Neural crest cell (in vitro differentiated cells): Measurements from ENCODE around the gene RET. TPM values are rescaled to one million over a fixed set of nuclear protein-coding genes. Genes with fewer than 3 reads are reported as not detected.
A peak's percentile ranks its signal among the peaks of the same experiment; 100 is the strongest.

Experiments used
- DNase-seq: peaks from one replicate; pipeline ENCODE4 v3.0.0; 2021; ENCODE audit warnings: low read depth, mixed read lengths, low spot score
- H3K27ac Mint-ChIP-seq: one replicate; pipeline ENCODE4 v1.8.0; 2021; ENCODE audit warnings: mild to moderate bottlenecking, mixed read lengths; ENCODE audit not compliant: unreplicated experiment
- H3K27me3 Mint-ChIP-seq: 2 replicates; pipeline ENCODE4 v1.8.0; 2021; ENCODE audit warnings: low read depth, mild to moderate bottlenecking, mixed read lengths
- H3K36me3 Mint-ChIP-seq: 2 replicates; pipeline ENCODE4 v1.8.0; 2021; ENCODE audit warnings: low read depth, mild to moderate bottlenecking, mixed read lengths
- H3K4me1 Mint-ChIP-seq: 2 replicates; pipeline ENCODE4 v1.8.0; 2021; ENCODE audit warnings: mixed read lengths
- H3K4me3 Mint-ChIP-seq: one replicate; pipeline ENCODE4 v1.8.0; 2021; ENCODE audit warnings: mild to moderate bottlenecking, mixed read lengths
- H3K9me3 Mint-ChIP-seq: 2 replicates; pipeline ENCODE4 v1.8.0; 2021; ENCODE audit warnings: mixed read lengths
- total RNA-seq: library from RNA; stranded (reverse); gene quantifications from 2 replicates; pipeline ENCODE4 v1.2.1, GENCODE V29; 2021
- TF ChIP-seq, protein P1 (sequence below): fragments of 200-600 bp; sonication (generic); conservative IDR thresholded peaks from 2 replicates; pipeline ENCODE4 v1.5.0; 2021; ENCODE audit warnings: antibody characterized with exemption, mild to moderate bottlenecking

Gene RET
- total RNA-seq, 1 donor from 2014 or later = 1.6 TPM

DNA sequence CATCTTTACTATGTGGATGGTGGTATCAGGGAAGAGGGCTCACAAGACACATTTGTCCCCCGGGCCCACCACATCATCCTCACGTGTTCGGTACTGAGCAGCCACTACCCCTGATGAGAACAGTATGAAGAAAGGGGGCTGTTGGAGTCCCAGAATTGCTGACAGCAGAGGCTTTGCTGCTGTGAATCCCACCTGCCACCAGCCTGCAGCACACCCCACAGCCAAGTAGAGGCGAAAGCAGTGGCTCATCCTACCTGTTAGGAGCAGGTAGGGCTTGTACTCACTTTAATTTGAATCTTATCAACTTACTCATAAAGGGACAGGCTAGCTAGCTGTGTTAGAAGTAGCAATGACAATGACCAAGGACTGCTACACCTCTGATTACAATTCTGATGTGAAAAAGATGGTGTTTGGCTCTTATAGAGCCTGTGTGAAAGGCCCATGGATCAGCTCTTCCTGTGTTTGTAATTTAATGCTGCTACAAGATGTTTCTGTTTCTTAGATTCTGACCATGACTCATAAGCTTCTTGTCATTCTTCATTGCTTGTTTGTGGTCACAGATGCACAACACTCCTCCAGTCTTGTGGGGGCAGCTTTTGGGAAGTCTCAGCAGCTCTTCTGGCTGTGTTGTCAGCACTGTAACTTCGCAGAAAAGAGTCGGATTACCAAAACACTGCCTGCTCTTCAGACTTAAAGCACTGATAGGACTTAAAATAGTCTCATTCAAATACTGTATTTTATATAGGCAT lies 52.3 kb downstream of the RET start:
- H3K9me3 Mint-ChIP-seq = no peaks in the 10 kb centered on the region
- no peaks in the 10 kb centered on the region for H3K36me3 Mint-ChIP-seq
- TF ChIP-seq, protein P1, sequence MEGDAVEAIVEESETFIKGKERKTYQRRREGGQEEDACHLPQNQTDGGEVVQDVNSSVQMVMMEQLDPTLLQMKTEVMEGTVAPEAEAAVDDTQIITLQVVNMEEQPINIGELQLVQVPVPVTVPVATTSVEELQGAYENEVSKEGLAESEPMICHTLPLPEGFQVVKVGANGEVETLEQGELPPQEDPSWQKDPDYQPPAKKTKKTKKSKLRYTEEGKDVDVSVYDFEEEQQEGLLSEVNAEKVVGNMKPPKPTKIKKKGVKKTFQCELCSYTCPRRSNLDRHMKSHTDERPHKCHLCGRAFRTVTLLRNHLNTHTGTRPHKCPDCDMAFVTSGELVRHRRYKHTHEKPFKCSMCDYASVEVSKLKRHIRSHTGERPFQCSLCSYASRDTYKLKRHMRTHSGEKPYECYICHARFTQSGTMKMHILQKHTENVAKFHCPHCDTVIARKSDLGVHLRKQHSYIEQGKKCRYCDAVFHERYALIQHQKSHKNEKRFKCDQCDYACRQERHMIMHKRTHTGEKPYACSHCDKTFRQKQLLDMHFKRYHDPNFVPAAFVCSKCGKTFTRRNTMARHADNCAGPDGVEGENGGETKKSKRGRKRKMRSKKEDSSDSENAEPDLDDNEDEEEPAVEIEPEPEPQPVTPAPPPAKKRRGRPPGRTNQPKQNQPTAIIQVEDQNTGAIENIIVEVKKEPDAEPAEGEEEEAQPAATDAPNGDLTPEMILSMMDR = no peak
- no peak overlapping the region for H3K27ac Mint-ChIP-seq
- H3K4me3 Mint-ChIP-seq = no peak overlapping the region
- no peak for DNase-seq
- H3K4me1 Mint-ChIP-seq = no peaks in the 10 kb centered on the region
- H3K27me3 Mint-ChIP-seq = peaks cover 2% of the 10 kb centered on the region

DNA sequence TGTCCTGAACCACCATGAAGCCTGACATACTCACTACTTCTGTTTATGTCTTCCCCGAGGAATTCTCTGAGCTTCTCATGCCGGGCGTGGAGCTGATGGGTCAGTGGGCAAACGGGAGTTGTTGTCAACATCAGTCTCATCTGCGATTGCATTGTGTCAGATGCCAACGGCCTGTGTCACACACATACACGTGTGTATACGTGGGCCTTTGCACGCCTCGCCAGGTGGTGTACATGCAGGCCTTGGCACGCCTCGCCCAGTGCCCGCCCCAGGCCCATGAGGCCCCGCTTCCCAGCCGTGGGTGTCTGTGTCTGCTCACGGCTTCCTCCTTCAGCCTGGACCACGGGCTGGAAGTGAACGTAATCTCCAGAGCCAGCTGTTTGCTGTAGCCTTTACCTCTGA lies 53.9 kb downstream of the RET start:
- no peak for DNase-seq
- Mint-ChIP-seq H3K9me3 (no peaks in the 10 kb centered on the region), H3K36me3 (no peaks in the 10 kb centered on the region), H3K27ac (no peak overlapping the region), H3K27me3 (peaks cover 5% of the 10 kb centered on the region), H3K4me3 (no peak overlapping the region), H3K4me1 (peaks cover 4% of the 10 kb centered on the region)
- TF ChIP-seq, protein P1 = no peak

DNA sequence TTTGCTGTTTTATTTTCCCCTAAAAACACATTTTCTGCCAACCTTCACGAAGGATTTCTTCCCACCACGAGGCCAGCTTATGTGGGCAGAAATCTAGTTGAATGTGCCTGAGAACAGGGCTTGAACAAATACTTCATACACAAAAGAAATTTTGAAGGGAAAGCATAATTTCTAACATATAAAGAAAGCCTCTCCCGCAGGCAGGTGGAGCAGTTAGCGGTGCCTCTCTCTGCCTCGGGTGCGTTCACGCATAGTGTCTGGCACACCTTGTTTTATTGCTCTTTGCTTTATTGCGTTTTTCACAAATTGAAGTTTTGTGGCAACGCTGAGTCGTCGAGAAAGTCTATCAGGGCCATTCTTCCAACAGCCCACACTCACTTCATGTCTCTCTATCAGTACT lies 54.4 kb downstream of the RET start:
- Mint-ChIP-seq H3K4me3 (no peak overlapping the region), H3K36me3 (no peaks in the 10 kb centered on the region), H3K4me1 (peaks cover 9% of the 10 kb centered on the region), H3K9me3 (no peaks in the 10 kb centered on the region), H3K27me3 (peaks cover 5% of the 10 kb centered on the region), H3K27ac (no peak overlapping the region)
- DNase-seq = no peak
- TF ChIP-seq, protein P1 = no peak

DNA sequence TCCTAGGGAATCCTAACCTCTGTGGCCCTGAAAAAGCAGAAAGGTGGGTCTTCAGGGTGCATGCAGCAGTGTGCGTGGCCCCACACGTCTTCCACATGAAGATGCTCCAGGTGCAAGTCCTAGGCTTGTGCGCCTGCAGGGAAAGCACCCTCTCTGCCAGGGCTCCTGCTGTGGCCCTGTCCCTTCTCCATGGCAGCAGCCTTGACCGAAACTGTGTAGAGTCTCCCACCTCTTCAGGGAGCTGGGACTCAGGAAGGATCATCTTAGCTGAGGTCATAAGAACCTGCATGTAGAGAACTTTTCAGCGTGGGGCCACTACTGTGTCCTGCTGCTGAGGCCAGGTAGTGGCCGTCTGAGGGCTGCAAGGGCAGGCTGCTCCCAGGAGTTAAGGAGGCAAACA lies 55.0 kb downstream of the RET start:
- Mint-ChIP-seq H3K27me3 (peaks cover 5% of the 10 kb centered on the region), H3K9me3 (no peaks in the 10 kb centered on the region), H3K36me3 (no peaks in the 10 kb centered on the region), H3K4me1 (peaks cover 16% of the 10 kb centered on the region), H3K4me3 (no peak overlapping the region), H3K27ac (no peak overlapping the region)
- no peak for DNase-seq
- TF ChIP-seq, protein P1 = no peak

DNA sequence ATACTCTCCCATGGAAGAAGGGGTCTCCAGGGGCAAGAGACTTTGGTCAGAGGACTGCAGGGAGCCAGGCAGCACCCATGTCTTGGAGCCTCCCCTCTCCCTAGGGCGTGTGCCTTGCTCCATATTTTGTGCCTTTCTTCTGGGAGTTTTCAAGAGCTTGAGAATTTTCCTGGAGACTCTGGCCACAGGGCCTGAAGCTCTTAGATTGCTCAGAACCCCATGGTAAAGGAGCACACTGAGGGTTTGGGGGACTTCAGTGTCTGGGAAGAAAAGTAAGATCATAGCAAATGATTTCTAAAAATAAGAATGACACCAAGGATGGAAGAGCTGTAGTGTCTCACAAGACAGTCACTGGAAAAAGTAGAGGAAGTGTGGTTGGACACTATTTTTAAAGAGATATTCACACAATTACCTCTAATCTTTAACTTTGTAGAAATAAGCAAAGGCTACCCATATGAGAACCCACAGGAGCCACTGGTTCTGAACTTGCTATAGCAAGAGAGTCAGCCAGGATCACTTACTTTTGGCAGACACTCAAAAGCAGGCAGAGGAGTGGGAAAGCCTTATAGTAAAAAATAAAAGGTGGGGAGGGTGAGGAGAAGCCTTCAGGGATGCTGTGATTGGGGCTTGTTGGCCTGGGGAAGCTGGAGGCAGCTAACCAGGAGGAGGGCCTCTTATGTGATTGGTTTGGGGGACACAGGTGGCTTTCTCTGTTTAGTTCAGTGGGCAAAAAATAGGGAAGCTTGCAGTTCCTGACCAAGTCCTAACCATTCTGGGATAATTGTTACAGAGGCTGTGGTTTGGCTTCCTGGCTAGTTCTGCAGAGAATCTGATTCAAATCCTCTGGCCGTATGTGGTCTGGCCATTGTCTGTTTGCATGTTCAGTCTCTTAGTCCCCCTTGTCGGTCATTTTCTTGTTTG lies 56.3 kb downstream of the RET start:
- Mint-ChIP-seq H3K27ac (no peak overlapping the region), H3K4me1 (peaks cover 20% of the 10 kb centered on the region), H3K36me3 (no peaks in the 10 kb centered on the region), H3K9me3 (no peaks in the 10 kb centered on the region), H3K27me3 (peaks cover 3% of the 10 kb centered on the region), H3K4me3 (peak overlapping the region; percentile 64)
- TF ChIP-seq, protein P1 = no peak
- no peak for DNase-seq
